Body of pancreas (tissue), 4 donors: ENCODE results near the gene DOCK4. TPM values are rescaled to one million over a fixed set of nuclear protein-coding genes. Genes with fewer than 3 reads are reported as not detected.

ENCODE experiments used
- ATAC-seq: fragments of 150-250 bp; one replicate; pipeline ENCODE4 v1.9.1; 2016
- DNase-seq, 4 donors: peaks; one replicate each; pipeline ENCODE4 v3.0.0-alpha.2; 2019
- H3K27ac ChIP-seq, 4 donors: fragments of 200-600 bp; sonication (generic); 1 replicate in 3 of 4; 2 replicates in 1 of 4; pipeline versions ENCODE4 v1.5.1 to v1.6.1; 2016 to 2019; ENCODE audit warnings: mild to moderate bottlenecking in 1 of 4, mixed read lengths in 1 of 4, moderate library complexity in 1 of 4
- H3K27me3 ChIP-seq, 2 donors: fragments of 200-600 bp; sonication (generic); one replicate each; pipeline ENCODE4 v1.6.0; 2016; ENCODE audit warnings: mild to moderate bottlenecking in 1 of 2
- H3K36me3 ChIP-seq, 2 donors: fragments of 200-600 bp; sonication (generic); replicated peaks in 1 of 2; 2 replicates each; pipeline ENCODE4 v1.5.1; 2016; ENCODE audit warnings: low read depth in 2 of 2; ENCODE audit not compliant: insufficient read depth in 1 of 2
- H3K4me1 ChIP-seq: fragments of 200-600 bp; sonication (generic); one replicate; pipeline ENCODE4 v1.6.0; 2016
- H3K4me3 ChIP-seq, 2 donors: fragments of 200-600 bp; sonication (generic); 1 replicate in 1 of 2; 2 replicates in 1 of 2; pipeline ENCODE4 v1.5.1; 2016 to 2019
- H3K9me3 ChIP-seq, 3 donors: fragments of 200-600 bp; sonication (generic); 1 replicate in 2 of 3; 2 replicates in 1 of 3; pipeline ENCODE4 v1.5.1; 2016
- POLR2A ChIP-seq, 3 donors: fragments of 450-650 bp; IDR thresholded peaks; one replicate each; pipeline ENCODE4 v1.6.1; 2016; ENCODE audit warnings: antibody characterized with exemption in 3 of 3, mild to moderate bottlenecking in 2 of 3
- WGBS, 2 donors: methylation state at CpG; one replicate each; pipeline ENCODE4 v1.1.5; 2017; 5-methylcytosine and 5-hydroxymethylcytosine counted together
- intact Hi-C: fragments of 100-400 bp; cut with DNase I; formaldehyde crosslinking; loops from one replicate; pipeline ENCODE4 v1.15.1; 2023
- total RNA-seq, 2 donors: library from RNA; depleted of rRNA; stranded (reverse); fragments of >200 nt; gene quantifications; one replicate each; pipeline ENCODE4 v1.1.0, GENCODE V29; 2016
- TF ChIP-seq, protein P1 (sequence below), 7 experiments: fragments of 450-650 bp in 4 of 7; fragments of 200-600 bp in 3 of 7; sonication (generic) in 3 of 7; IDR thresholded peaks; one replicate each; pipeline ENCODE4 v1.5.1; 2016 to 2019; ENCODE audit warnings: antibody characterized with exemption in 7 of 7

Gene DOCK4
- total RNA-seq, 2 donors from 2014 or later: 24.9 to 34.6 TPM

- DNase-seq: no peak
- Histone ChIP-seq H3K9me3 (no peaks in the 10 kb centered on the region), H3K27ac (no peak overlapping the region), H3K4me3 (no peak overlapping the region), H3K4me1 (no peaks in the 10 kb centered on the region), H3K27me3 (no peaks in the 10 kb centered on the region), H3K36me3 (no peaks in the 10 kb centered on the region)
- intact Hi-C loops: no loop called here
- TF ChIP-seq POLR2A (IDR thresholded peaks at IDR 0.05): no peak
- TF ChIP-seq, protein P1, sequence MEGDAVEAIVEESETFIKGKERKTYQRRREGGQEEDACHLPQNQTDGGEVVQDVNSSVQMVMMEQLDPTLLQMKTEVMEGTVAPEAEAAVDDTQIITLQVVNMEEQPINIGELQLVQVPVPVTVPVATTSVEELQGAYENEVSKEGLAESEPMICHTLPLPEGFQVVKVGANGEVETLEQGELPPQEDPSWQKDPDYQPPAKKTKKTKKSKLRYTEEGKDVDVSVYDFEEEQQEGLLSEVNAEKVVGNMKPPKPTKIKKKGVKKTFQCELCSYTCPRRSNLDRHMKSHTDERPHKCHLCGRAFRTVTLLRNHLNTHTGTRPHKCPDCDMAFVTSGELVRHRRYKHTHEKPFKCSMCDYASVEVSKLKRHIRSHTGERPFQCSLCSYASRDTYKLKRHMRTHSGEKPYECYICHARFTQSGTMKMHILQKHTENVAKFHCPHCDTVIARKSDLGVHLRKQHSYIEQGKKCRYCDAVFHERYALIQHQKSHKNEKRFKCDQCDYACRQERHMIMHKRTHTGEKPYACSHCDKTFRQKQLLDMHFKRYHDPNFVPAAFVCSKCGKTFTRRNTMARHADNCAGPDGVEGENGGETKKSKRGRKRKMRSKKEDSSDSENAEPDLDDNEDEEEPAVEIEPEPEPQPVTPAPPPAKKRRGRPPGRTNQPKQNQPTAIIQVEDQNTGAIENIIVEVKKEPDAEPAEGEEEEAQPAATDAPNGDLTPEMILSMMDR (IDR thresholded peaks at IDR 0.05): no peak
- ATAC-seq: no peak
- 93 to 100% methylated on average over 2 of the region's 2 CpGs for WGBS, 2 donors
These were observed 58.3 kb downstream of the DOCK4 start for GRCh38 chr7:112147793-112148361.

DNA sequence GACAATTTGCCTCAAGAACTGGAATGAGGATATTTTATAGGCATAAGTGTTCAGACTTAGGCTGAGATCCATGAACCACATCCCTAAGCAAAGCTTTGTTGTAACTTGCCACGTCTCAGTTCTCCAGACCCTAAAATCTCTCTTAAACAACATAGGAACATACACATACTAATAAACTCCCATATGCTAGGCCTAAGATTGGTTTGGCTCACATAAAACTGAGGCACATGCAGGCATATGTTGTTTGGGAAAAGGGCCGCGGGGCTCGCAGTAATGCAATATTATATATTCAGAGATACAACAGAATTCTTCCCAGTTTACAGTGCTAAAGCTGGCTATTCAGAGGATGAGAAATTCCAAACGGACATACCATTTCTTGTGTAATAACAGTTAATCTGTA, 61.0 kb downstream of the DOCK4 start:
- Histone ChIP-seq H3K4me3 (no peak overlapping the region), H3K36me3 (no peaks in the 10 kb centered on the region), H3K27ac (no peak overlapping the region), H3K9me3 (no peaks in the 10 kb centered on the region), H3K4me1 (no peaks in the 10 kb centered on the region), H3K27me3 (no peaks in the 10 kb centered on the region)
- 93 to 95% methylated on average over 5 of the region's 5 CpGs for WGBS, 2 donors
- intact Hi-C loops: no loop called here
- DNase-seq (no peak), ATAC-seq (no peak)
- TF ChIP-seq, protein P1 (IDR thresholded peaks at IDR 0.05): no peak
- TF ChIP-seq POLR2A (IDR thresholded peaks at IDR 0.05): no peak

- H3K9me3 ChIP-seq: no peaks in the 10 kb centered on the region
- intact Hi-C loops: no loop called here
- H3K36me3 ChIP-seq: no peaks in the 10 kb centered on the region
- ATAC-seq: no peak
- TF ChIP-seq, protein P1 (IDR thresholded peaks at IDR 0.05): no peak
- no peak for TF ChIP-seq POLR2A (IDR thresholded peaks at IDR 0.05)
- DNase-seq: no peak
- 77 to 88% methylated on average over 5 of the region's 5 CpGs for WGBS, 2 donors
- no peak overlapping the region for H3K27ac ChIP-seq
- no peaks in the 10 kb centered on the region for H3K4me1 ChIP-seq
- no peak overlapping the region for H3K4me3 ChIP-seq
- H3K27me3 ChIP-seq: no peaks in the 10 kb centered on the region
These were observed 61.7 kb downstream of the DOCK4 start for GRCh38 chr7:112144284-112145059.

GRCh38 chr7:112143582-112143981, 62.6 kb downstream of the DOCK4 start:
- intact Hi-C loops: no loop called here
- no peak for TF ChIP-seq POLR2A (IDR thresholded peaks at IDR 0.05)
- TF ChIP-seq, protein P1 (IDR thresholded peaks at IDR 0.05): no peak
- Histone ChIP-seq H3K27ac (no peak overlapping the region), H3K27me3 (no peaks in the 10 kb centered on the region), H3K4me3 (no peak overlapping the region), H3K9me3 (no peaks in the 10 kb centered on the region), H3K4me1 (no peaks in the 10 kb centered on the region), H3K36me3 (no peaks in the 10 kb centered on the region)
- ATAC-seq: no peak
- WGBS, 2 donors: 73 to 74% methylated on average over 4 of the region's 4 CpGs
- no peak for DNase-seq

- no peaks in the 10 kb centered on the region for H3K4me1 ChIP-seq
- no peaks in the 10 kb centered on the region for H3K9me3 ChIP-seq
- no peak overlapping the region for H3K27ac ChIP-seq
- H3K4me3 ChIP-seq: no peak overlapping the region
- no peak for DNase-seq
- 85 to 86% methylated on average over 3 of the region's 3 CpGs for WGBS, 2 donors
- intact Hi-C loops: no loop called here
- no peaks in the 10 kb centered on the region for H3K27me3 ChIP-seq
- TF ChIP-seq POLR2A (IDR thresholded peaks at IDR 0.05): no peak
- TF ChIP-seq, protein P1 (IDR thresholded peaks at IDR 0.05): no peak
- H3K36me3 ChIP-seq: no peaks in the 10 kb centered on the region
- no peak for ATAC-seq
These were observed 63.1 kb downstream of the DOCK4 start for GRCh38 chr7:112143136-112143535.
